Measurements from ENCODE around the gene PLAAT5.

The PLAAT5 gene

GRCh38 chr11:63520606-63521170 lies 29.7 kb upstream of the PLAAT5 start:
- Histone ChIP-seq H3K4me2 (no peak overlapping the region), H4K20me1 (no peaks in the 10 kb centered on the region), H3K9me3 (replicated peaks in 1 of 11) (peaks cover 32 to 44% (median 39%) of the 10 kb centered on the region in 11 experiments), H3K27ac (no peak overlapping the region), H3K27me3 (no peaks in the 10 kb centered on the region), H3K9ac (no peak overlapping the region), H3K4me1 (peaks cover 8 to 21% (median 16%) of the 10 kb centered on the region in 10 experiments; a peak in 19 of 20 replicates), H3K36me3 (peaks cover 0 to 6% (median 0%) of the 10 kb centered on the region in 11 experiments; a peak in 1 of 22 replicates), H3K4me3 (no peak overlapping the region)
- no peak for TF ChIP-seq Cebpa-rat (IDR thresholded peaks at IDR 0.05)

DNA sequence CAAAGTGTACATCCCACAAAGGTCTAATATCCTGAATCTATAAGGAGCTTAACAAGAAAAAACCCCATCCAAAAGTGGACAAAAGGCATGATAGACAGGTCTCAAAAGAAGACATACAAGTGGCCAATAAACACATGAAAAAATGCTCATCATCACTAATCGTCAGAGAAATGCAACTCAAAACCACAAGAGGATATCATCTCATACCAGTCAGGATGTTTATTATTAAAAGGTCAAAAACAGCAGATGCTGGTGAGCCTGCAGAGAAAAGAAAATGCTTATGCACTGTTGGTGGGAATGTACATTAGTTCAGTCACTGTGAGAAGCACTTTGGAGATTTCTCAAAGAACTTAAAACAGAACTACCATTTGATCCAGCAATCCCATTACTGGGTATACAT lies 27.6 kb upstream of the PLAAT5 start:
- Histone ChIP-seq H3K27me3 (no peaks in the 10 kb centered on the region), H3K4me3 (no peak overlapping the region), H3K9me3 (replicated peaks in 1 of 11) (peaks cover 20 to 34% (median 28%) of the 10 kb centered on the region in 11 experiments), H4K20me1 (no peaks in the 10 kb centered on the region), H3K27ac (no peak overlapping the region), H3K4me1 (peaks cover 13 to 21% (median 19%) of the 10 kb centered on the region in 10 experiments; a peak in 19 of 20 replicates), H3K4me2 (peak overlapping the region; percentile 4 to 42 (median 36); a peak in 16 of 22 replicates), H3K9ac (no peak overlapping the region), H3K36me3 (no peaks in the 10 kb centered on the region)
- no peak for TF ChIP-seq Cebpa-rat (IDR thresholded peaks at IDR 0.05)

DNA sequence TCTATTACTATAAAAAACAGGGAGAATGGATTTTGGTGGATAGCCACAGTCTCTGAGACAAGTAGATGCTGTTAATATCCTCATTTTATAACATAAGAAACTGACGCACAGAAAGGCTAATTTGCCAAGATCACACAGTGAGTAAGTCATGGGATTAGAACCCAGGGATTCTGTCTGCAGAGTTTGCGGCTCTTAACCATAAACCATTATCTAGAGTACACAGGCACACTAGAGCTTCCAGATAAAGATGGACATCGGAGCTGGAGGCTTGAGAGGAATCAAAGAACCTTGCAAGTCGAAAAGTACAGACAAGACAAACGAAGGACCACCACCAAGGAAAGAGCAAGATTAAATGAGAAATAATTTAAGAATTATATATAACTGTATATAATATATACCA lies 26.2 kb upstream of the PLAAT5 start:
- H3K9me3 ChIP-seq (replicated peaks in 1 of 11): peaks cover 13 to 24% (median 19%) of the 10 kb centered on the region in 11 experiments; a peak in 21 of 22 replicates
- no peak overlapping the region for H3K4me2 ChIP-seq
- H3K4me1 ChIP-seq: peaks cover 13 to 21% (median 19%) of the 10 kb centered on the region in 10 experiments; a peak in 19 of 20 replicates
- no peak overlapping the region for H3K4me3 ChIP-seq
- no peak overlapping the region for H3K9ac ChIP-seq
- H3K36me3 ChIP-seq: no peaks in the 10 kb centered on the region
- no peak for TF ChIP-seq Cebpa-rat (IDR thresholded peaks at IDR 0.05)
- no peaks in the 10 kb centered on the region for H4K20me1 ChIP-seq
- H3K27me3 ChIP-seq: no peaks in the 10 kb centered on the region
- H3K27ac ChIP-seq: no peak overlapping the region

DNA sequence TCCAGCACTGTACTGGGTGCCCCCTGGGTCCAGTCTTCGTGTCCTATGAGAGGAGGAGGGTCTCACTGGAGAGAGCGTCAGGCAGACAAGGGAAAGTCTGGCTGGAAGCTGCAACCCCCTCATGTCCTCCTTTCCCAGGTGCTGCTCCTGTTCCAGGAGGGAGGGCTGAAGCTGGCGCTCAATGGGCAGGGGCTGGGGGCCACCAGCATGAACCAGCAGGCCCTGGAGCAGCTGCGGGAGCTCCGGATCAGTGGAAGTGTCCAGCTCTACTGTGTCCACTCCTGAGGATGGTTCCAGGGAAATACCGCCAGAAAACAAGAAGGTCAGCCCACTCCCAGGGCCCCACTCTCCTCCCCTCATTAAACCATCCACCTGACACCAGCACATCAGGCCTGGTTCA lies 25.1 kb upstream of the PLAAT5 start:
- H3K36me3 ChIP-seq: no peaks in the 10 kb centered on the region
- no peak overlapping the region for H3K4me2 ChIP-seq
- H3K27me3 ChIP-seq: no peaks in the 10 kb centered on the region
- H3K9ac ChIP-seq: no peak overlapping the region
- no peak overlapping the region for H3K27ac ChIP-seq
- H4K20me1 ChIP-seq: no peaks in the 10 kb centered on the region
- no peak for TF ChIP-seq Cebpa-rat (IDR thresholded peaks at IDR 0.05)
- no peak overlapping the region for H3K4me3 ChIP-seq
- H3K4me1 ChIP-seq: peaks cover 10 to 27% (median 18%) of the 10 kb centered on the region in 10 experiments; a peak in 17 of 20 replicates
- H3K9me3 ChIP-seq (replicated peaks in 1 of 11): peaks cover 8 to 19% (median 14%) of the 10 kb centered on the region in 11 experiments; a peak in 21 of 22 replicates

DNA sequence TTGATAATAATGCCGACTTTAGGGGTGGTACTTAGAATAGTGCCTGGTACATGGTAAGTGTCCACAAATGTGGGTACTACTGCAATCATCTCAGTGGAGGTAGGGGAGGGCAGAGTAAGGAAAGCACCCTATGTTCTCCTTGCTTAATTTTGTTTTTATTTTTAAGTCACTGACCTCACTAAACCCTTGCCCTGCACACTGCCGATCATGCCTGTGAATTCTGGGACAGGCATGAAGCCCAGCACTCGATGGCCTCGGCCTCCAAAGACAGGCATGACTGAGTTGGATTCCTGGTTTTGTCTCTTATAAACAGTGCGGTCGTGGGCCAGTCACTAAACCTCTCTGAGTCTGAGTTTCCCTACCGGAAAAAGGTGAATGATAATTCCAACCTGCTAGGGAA lies 21.8 kb upstream of the PLAAT5 start:
- no peak overlapping the region for H3K4me3 ChIP-seq
- H3K27ac ChIP-seq: no peak overlapping the region
- H3K9me3 ChIP-seq (replicated peaks in 1 of 11): no peaks in the 10 kb centered on the region
- no peaks in the 10 kb centered on the region for H3K36me3 ChIP-seq
- H3K9ac ChIP-seq: no peak overlapping the region
- no peak overlapping the region for H3K4me2 ChIP-seq
- H3K27me3 ChIP-seq: no peaks in the 10 kb centered on the region
- no peak for TF ChIP-seq Cebpa-rat (IDR thresholded peaks at IDR 0.05)
- H4K20me1 ChIP-seq: peaks cover 0 to 7% (median 0%) of the 10 kb centered on the region in 11 experiments; a peak in 1 of 22 replicates
- H3K4me1 ChIP-seq: peaks cover 11 to 25% (median 18%) of the 10 kb centered on the region in 10 experiments; a peak in 19 of 20 replicates

DNA sequence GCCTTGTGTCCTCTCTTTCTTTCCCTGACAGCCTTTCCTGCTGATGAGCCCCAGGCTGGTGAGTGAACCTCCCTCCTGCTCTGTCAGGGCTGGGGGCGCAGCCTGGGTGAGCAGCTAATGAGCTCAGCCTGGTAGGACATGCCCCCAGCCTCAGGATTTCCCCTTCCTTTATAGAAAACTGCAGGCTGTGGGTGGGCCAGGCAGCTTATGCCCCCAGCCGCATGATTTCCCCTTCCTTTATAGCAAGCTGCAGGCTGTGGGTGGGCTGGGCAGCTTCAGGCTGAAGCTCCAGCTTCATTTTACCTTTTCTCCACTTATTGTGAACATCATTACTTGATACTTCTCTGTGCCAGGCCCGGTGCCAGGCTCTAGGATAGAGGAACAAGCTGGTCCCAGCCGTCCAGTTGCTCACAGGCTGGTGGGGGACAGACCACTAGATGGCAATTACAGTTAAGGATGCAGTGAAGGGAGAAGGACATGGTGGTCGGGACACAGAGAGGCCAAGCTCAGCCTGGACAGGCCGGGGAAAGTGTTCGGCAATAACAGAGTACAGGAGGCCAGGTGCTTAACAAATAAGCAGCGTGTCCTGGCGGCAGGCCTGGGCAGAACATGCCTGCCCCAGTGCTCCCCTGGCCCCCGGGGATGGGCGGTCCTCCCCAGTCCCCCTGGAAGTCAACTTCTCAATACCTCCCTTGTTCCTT lies 20.2 kb upstream of the PLAAT5 start:
- Histone ChIP-seq H3K4me1 (peaks cover 27 to 42% (median 34%) of the 10 kb centered on the region in 10 experiments), H3K27me3 (peaks cover 0 to 6% (median 0%) of the 10 kb centered on the region in 11 experiments; a peak in 1 of 22 replicates), H3K4me3 (no peak overlapping the region), H4K20me1 (peaks cover 0 to 11% (median 0%) of the 10 kb centered on the region in 11 experiments; a peak in 3 of 22 replicates), H3K9me3 (replicated peaks in 1 of 11) (no peaks in the 10 kb centered on the region), H3K4me2 (peak overlapping the region in 8 of 11 experiments; percentile 3 to 44 (median 38); a peak in 11 of 22 replicates), H3K9ac (peak overlapping the region in 2 of 11 experiments; percentile 9 to 11; a peak in 2 of 22 replicates), H3K27ac (no peak overlapping the region), H3K36me3 (no peaks in the 10 kb centered on the region)
- no peak for TF ChIP-seq Cebpa-rat (IDR thresholded peaks at IDR 0.05)

GRCh38 chr11:63510360-63511047 lies 19.5 kb upstream of the PLAAT5 start:
- Histone ChIP-seq H3K4me1 (peaks cover 34 to 47% (median 41%) of the 10 kb centered on the region in 10 experiments), H3K9me3 (replicated peaks in 1 of 11) (no peaks in the 10 kb centered on the region), H4K20me1 (peaks cover 0 to 15% (median 0%) of the 10 kb centered on the region in 11 experiments; a peak in 3 of 22 replicates), H3K27ac (no peak overlapping the region), H3K36me3 (no peaks in the 10 kb centered on the region), H3K4me3 (no peak overlapping the region), H3K4me2 (peak overlapping the region in 8 of 11 experiments; percentile 3 to 44 (median 38); a peak in 11 of 22 replicates), H3K27me3 (peaks cover 0 to 6% (median 0%) of the 10 kb centered on the region in 11 experiments; a peak in 1 of 22 replicates), H3K9ac (peak overlapping the region in 1 of 11 experiments; percentile 11; a peak in 2 of 22 replicates)
- TF ChIP-seq Cebpa-rat (IDR thresholded peaks at IDR 0.05): no peak

GRCh38 chr11:63508745-63509144 lies 17.8 kb upstream of the PLAAT5 start:
- TF ChIP-seq Cebpa-rat (IDR thresholded peaks at IDR 0.05): no peak
- Histone ChIP-seq H3K9ac (no peak overlapping the region), H3K4me3 (no peak overlapping the region), H3K9me3 (replicated peaks in 1 of 11) (no peaks in the 10 kb centered on the region), H3K27ac (no peak overlapping the region), H3K27me3 (peaks cover 0 to 6% (median 0%) of the 10 kb centered on the region in 11 experiments; a peak in 1 of 22 replicates), H3K4me2 (peak overlapping the region in 6 of 11 experiments; percentile 2 to 96 (median 90); a peak in 10 of 22 replicates), H4K20me1 (peaks cover 0 to 15% (median 0%) of the 10 kb centered on the region in 11 experiments; a peak in 3 of 22 replicates), H3K36me3 (no peaks in the 10 kb centered on the region), H3K4me1 (peaks cover 51 to 63% (median 55%) of the 10 kb centered on the region in 10 experiments)
